Forelimb muscle (tissue), 1 donor: ENCODE data around the gene COG1. TPM values are rescaled to one million over a fixed set of nuclear protein-coding genes. Genes with fewer than 3 reads are reported as not detected.
"Not testable (repeated sequence)": the region's sequence is repeated elsewhere in the genome, so short reads cannot be mapped to it uniquely, and the experiment has no call there.

Experiments
- DNase-seq: peaks from one replicate; pipeline ENCODE4 v3.0.0-alpha.2; 2013; ENCODE audit warnings: low read depth
- polyA plus RNA-seq: library from polyadenylated mRNA; unstranded; fragments of 120-200 nt; gene quantifications from one replicate; pipeline ENCODE4 v1.2.1, GENCODE V29; 2013; ENCODE audit not compliant: insufficient read length

The COG1 gene
- polyA plus RNA-seq, result 32.9 TPM

- peak; percentile 44 for DNase-seq
Observed at GRCh38 chr17:73192894-73193701, at the start of gene COG1. COG1 (plus strand) TSS chr17:73193055; CDS start chr17:73193070, 15 bp downstream.

GRCh38 chr17:73144209-73144608, 48.6 kb upstream of the COG1 start:
- not testable (repeated sequence) for DNase-seq

- no peak for DNase-seq
Observed at GRCh38 chr17:73145641-73146040, 47.2 kb upstream of the COG1 start.

GRCh38 chr17:73147791-73148190, 45.1 kb upstream of the COG1 start:
- DNase-seq, result not testable (repeated sequence)

- no peak for DNase-seq
Observed at GRCh38 chr17:73148540-73149334, 44.1 kb upstream of the COG1 start.

GRCh38 chr17:73150622-73151300, 42.1 kb upstream of the COG1 start:
- not testable (repeated sequence) for DNase-seq

GRCh38 chr17:73151916-73152632, 40.8 kb upstream of the COG1 start:
- DNase-seq, result no peak

GRCh38 chr17:73155410-73156165, 37.3 kb upstream of the COG1 start:
- DNase-seq, result no peak

GRCh38 chr17:73156166-73156840, 36.6 kb upstream of the COG1 start:
- peak; percentile 26 for DNase-seq

- no peak for DNase-seq
Observed at GRCh38 chr17:73156887-73157520, 35.9 kb upstream of the COG1 start.

- DNase-seq, result peak; percentile 20
Observed at GRCh38 chr17:73157521-73157890, 35.3 kb upstream of the COG1 start.

GRCh38 chr17:73158133-73158532, 34.7 kb upstream of the COG1 start:
- DNase-seq, result no peak

- DNase-seq, result no peak
Observed at GRCh38 chr17:73160980-73161630, 31.8 kb upstream of the COG1 start.

GRCh38 chr17:73163043-73163442, 29.8 kb upstream of the COG1 start:
- no peak for DNase-seq

- DNase-seq, result no peak
Observed at GRCh38 chr17:73165616-73166404, 27.0 kb upstream of the COG1 start.

- no peak for DNase-seq
Observed at GRCh38 chr17:73166731-73167581, 25.9 kb upstream of the COG1 start.

- no peak for DNase-seq
Observed at GRCh38 chr17:73168667-73169066, 24.2 kb upstream of the COG1 start.
